Mucosa of rectum (tissue), 2 donors: ENCODE measurements around the gene LMX1B.

Experiments
- H3K27ac ChIP-seq, 2 donors: one replicate each; pipeline ENCODE4 v1.7.0; 2013; ENCODE audit warnings: inconsistent platforms in 2 of 2, low read depth in 2 of 2, low read length in 2 of 2
- H3K27me3 ChIP-seq, 2 donors: one replicate each; pipeline ENCODE4 v1.7.0; 2013; ENCODE audit warnings: low read length in 2 of 2; ENCODE audit not compliant: control insufficient read depth in 2 of 2, insufficient read depth in 2 of 2
- H3K36me3 ChIP-seq, 2 donors: one replicate each; pipeline ENCODE4 v1.7.0; 2013; ENCODE audit warnings: low read length in 2 of 2; ENCODE audit not compliant: control insufficient read depth in 2 of 2, insufficient read depth in 2 of 2
- H3K4me1 ChIP-seq, 2 donors: one replicate each; pipeline ENCODE4 v1.7.0; 2013; ENCODE audit warnings: low read length in 2 of 2, mild to moderate bottlenecking in 1 of 2; ENCODE audit not compliant: control insufficient read depth in 2 of 2, insufficient read depth in 2 of 2
- H3K4me3 ChIP-seq, 2 donors: one replicate each; pipeline ENCODE4 v1.7.0; 2013; ENCODE audit warnings: low read length in 2 of 2
- H3K9ac ChIP-seq, 2 donors: one replicate each; pipeline ENCODE4 v1.7.0; 2013; ENCODE audit warnings: low read length in 2 of 2, low read depth in 1 of 2, mild to moderate bottlenecking in 1 of 2
- H3K9me3 ChIP-seq, 2 donors: one replicate each; pipeline ENCODE4 v1.7.0; 2013; ENCODE audit warnings: low read length in 2 of 2; ENCODE audit not compliant: control insufficient read depth in 2 of 2
- donor health status: healthy.
- donor health status: Normal muscosa, but diverticular disease.

LMX1B gene

GRCh38 chr9:126611592-126612325, 2.0 kb upstream of the LMX1B start:
- Histone ChIP-seq H3K4me1 (peaks cover 15 to 17% of the 10 kb centered on the region in 2 donors), H3K36me3 (no peaks in the 10 kb centered on the region), H3K27me3 (peaks cover 59 to 80% of the 10 kb centered on the region in 2 donors), H3K9ac (no peak overlapping the region), H3K27ac (no peak overlapping the region), H3K4me3 (no peak overlapping the region), H3K9me3 (no peaks in the 10 kb centered on the region)

DNA sequence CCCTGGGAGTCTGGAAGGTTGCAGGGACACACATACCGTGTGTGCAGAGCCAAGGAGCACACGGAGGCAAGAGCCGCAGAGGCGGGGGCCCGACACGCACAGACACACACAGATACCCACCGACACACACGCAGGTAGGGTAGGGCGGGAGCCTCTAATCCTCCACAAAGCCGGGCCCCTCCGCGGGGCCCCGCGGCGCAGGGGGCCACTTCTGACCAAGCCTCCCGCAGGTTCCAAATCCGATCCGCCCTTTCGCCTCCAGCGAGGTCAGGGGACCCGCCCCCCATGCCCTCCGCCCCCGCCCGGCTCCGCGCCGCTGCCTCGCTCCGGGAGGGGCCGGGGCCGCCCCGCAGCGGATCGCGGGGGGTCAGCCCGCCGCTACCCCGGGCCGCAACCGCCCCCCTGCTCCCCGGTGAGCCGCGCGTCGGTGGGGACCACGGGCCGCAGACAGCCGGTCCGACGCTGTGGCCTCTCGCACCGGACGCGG, 1.4 kb upstream of the LMX1B start:
- Histone ChIP-seq H3K4me3 (no peak overlapping the region), H3K9ac (no peak overlapping the region), H3K27me3 (peaks cover 57 to 82% of the 10 kb centered on the region in 2 donors), H3K9me3 (no peaks in the 10 kb centered on the region), H3K4me1 (peaks cover 15 to 17% of the 10 kb centered on the region in 2 donors), H3K27ac (no peak overlapping the region), H3K36me3 (no peaks in the 10 kb centered on the region)

DNA sequence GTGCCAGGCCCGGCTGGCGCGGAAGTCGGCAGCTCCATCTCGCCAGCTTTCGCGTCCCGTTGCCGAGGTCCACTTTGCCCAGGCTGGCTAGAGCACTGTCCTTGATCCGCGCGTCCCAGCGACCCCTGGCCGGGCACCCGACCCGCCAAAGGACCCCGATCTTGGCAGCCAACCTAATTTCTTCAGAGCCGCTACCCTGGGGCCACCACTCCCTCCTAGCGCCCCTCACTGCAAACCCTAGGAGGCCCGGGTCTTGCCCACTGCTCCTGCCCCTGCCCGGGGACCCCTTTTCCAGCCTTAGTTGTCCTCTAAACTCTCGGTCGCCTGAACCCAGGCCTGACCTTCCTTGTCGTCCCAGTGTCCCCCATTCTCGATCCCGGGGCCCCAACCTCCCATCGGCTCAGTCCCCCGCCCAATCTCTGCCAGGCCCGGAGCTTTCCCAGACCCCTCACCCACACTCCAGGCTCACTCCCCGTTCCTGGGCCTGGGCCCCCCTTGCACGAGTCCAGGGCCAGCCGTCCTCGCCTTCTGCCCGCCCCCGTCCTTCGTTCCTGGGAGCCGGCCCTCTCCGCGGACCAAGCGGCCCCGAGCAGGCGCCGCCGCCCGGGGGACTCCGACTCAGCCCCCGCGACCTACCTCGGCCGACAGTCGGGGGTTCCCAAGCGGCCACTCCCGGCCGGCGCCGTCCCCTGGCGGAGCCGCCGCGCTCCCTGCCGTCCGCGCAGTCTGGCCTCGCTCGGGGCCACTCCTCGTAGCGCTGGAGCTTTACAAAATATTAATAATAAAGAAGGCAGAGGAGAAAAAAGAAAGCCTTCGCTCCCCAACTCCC, 701 bp upstream of the LMX1B start:
- no peak overlapping the region for H3K4me3 ChIP-seq
- H3K36me3 ChIP-seq: no peaks in the 10 kb centered on the region
- peaks cover 15 to 17% of the 10 kb centered on the region in 2 donors for H3K4me1 ChIP-seq
- no peak overlapping the region for H3K27ac ChIP-seq
- peaks cover 60 to 82% of the 10 kb centered on the region in 2 donors for H3K27me3 ChIP-seq
- no peaks in the 10 kb centered on the region for H3K9me3 ChIP-seq
- H3K9ac ChIP-seq: no peak overlapping the region

GRCh38 chr9:126614088-126614454, 343 bp downstream of the LMX1B start:
- H3K4me1 ChIP-seq: peaks cover 15 to 17% of the 10 kb centered on the region in 2 donors
- peaks cover 62 to 83% of the 10 kb centered on the region in 2 donors for H3K27me3 ChIP-seq
- no peak overlapping the region for H3K27ac ChIP-seq
- no peaks in the 10 kb centered on the region for H3K9me3 ChIP-seq
- H3K4me3 ChIP-seq: no peak overlapping the region
- no peak overlapping the region for H3K9ac ChIP-seq
- no peaks in the 10 kb centered on the region for H3K36me3 ChIP-seq

- H3K9ac ChIP-seq: no peak overlapping the region
- H3K36me3 ChIP-seq: no peaks in the 10 kb centered on the region
- no peak overlapping the region for H3K4me3 ChIP-seq
- H3K9me3 ChIP-seq: no peaks in the 10 kb centered on the region
- H3K27me3 ChIP-seq: peaks cover 61 to 83% of the 10 kb centered on the region in 2 donors
- H3K4me1 ChIP-seq: peaks cover 15 to 17% of the 10 kb centered on the region in 2 donors
- H3K27ac ChIP-seq: no peak overlapping the region
Measured at GRCh38 chr9:126614455-126615244, 922 bp downstream of the LMX1B start.

GRCh38 chr9:126615245-126615790, 1.6 kb downstream of the LMX1B start:
- Histone ChIP-seq H3K9ac (no peak overlapping the region), H3K9me3 (no peaks in the 10 kb centered on the region), H3K27me3 (peaks cover 64 to 83% of the 10 kb centered on the region in 2 donors), H3K36me3 (no peaks in the 10 kb centered on the region), H3K4me3 (no peak overlapping the region), H3K4me1 (peaks cover 15 to 17% of the 10 kb centered on the region in 2 donors), H3K27ac (no peak overlapping the region)

- H3K4me1 ChIP-seq: peaks cover 15 to 17% of the 10 kb centered on the region in 2 donors
- H3K9ac ChIP-seq: no peak overlapping the region
- no peak overlapping the region for H3K27ac ChIP-seq
- H3K4me3 ChIP-seq: no peak overlapping the region
- peaks cover 66 to 84% of the 10 kb centered on the region in 2 donors for H3K27me3 ChIP-seq
- no peaks in the 10 kb centered on the region for H3K36me3 ChIP-seq
- no peaks in the 10 kb centered on the region for H3K9me3 ChIP-seq
Measured at GRCh38 chr9:126615791-126616447, 2.2 kb downstream of the LMX1B start.

DNA sequence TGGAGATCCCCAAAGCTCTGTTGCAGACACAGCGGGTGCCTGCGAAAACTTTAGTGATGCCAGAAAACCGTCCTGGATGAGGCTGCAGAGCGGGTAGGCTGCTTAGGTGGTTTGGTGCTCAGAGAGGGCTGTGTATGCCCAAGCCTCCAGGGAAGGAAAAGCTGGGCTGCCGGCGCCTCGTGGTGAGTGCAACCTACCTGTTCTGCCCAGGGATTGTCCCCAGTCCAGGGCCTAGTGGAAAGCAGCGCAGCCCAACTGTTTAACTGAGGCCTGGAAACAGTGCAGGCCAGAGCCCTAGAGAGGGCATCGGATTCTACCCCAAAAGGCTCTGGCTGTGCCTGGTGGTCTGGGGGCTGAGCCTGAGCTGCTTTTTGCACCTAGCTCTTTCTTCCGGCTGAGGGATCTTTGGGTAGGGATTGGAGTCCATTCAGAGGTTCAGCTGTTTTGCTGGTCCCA, 2.8 kb downstream of the LMX1B start:
- no peaks in the 10 kb centered on the region for H3K9me3 ChIP-seq
- no peak overlapping the region for H3K27ac ChIP-seq
- peaks cover 10 to 15% of the 10 kb centered on the region in 2 donors for H3K4me1 ChIP-seq
- H3K4me3 ChIP-seq: no peak overlapping the region
- no peak overlapping the region for H3K9ac ChIP-seq
- H3K27me3 ChIP-seq: peaks cover 67 to 81% of the 10 kb centered on the region in 2 donors
- H3K36me3 ChIP-seq: no peaks in the 10 kb centered on the region
